Measurements from ENCODE around the gene TBCC. TPM values are rescaled to one million over a fixed set of nuclear protein-coding genes. Genes with fewer than 3 reads are reported as not detected.
A peak's percentile ranks its signal among the peaks of the same experiment; 100 is the strongest.

Gene TBCC
- total and polyA plus RNA-seq, 2 of the 13 experiments (the other 11 are each of a cell fraction or from before 2014, with no cell fraction given) = 14.8 to 36.1 TPM

DNA sequence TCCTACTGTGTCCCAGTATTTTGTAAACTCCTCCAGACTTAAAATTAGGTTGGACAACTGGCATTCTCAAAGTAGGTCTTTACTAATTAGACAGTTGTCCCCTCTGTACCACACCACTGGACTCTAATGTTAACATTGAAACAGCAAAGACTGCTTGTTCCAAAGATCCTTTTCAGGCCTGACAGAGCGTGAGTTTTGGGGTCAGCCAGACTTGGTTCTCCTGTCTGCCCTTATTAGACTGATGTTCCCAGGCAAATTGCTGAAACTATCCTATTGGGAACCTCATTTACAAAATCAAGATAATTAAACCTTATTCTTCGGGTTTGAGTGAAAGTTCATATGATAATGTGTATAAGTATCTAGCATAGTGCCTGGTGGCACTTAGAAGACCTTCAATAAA is 32.2 kb upstream of the TBCC start:
- H3K9ac ChIP-seq (ENCODE audit: insufficient read depth, low read depth, low read length) = peak overlapping the region; percentile 6; the same call in 1 of the 2 replicates
- no TSS peak for BruUV-seq (replicated peaks)
- H3K36me3 ChIP-seq (replicated peaks in 1 of 2; ENCODE audit: control insufficient read depth in 1 of 2, insufficient read depth in 2 of 2, low read length in 2 of 2) = no peaks in the 10 kb centered on the region
- intact Hi-C loops (cut with micrococcal nuclease; ENCODE audit: unreplicated experiment) (no loop called here), in situ Hi-C loops (cut with HindIII; ENCODE audit: extremely low pct_ligation_motif_present, low pct_unique_long_range_greater_than_20kb) (no loop called here)
- DNase-seq (ENCODE audit: low spot score) = no peak
- no peaks in the 10 kb centered on the region for H3K27me3 ChIP-seq (ENCODE audit: control insufficient read depth in 1 of 2, insufficient read depth in 2 of 2, low read length in 2 of 2)
- peak; percentile 35; the same call in 2 of the 3 replicates for ATAC-seq
- peaks cover 8% of the 10 kb centered on the region for H3K79me2 ChIP-seq (ENCODE audit: insufficient read depth, low read length)
- H3K27ac ChIP-seq (ENCODE audit: extremely low read length, insufficient read depth, low read length) = peak overlapping the region; percentile 25
- peak; percentile 39 for FAIRE-seq
- WGBS (ENCODE audit: low lambda C conversion rate) = 21% methylated on average over 2 of the region's 2 CpGs
- H3K9me3 ChIP-seq (ENCODE audit: low read length) = no peaks in the 10 kb centered on the region
- no peak overlapping the region for H3K4me3 ChIP-seq (replicated peaks in 1 of 3; ENCODE audit: insufficient read depth in 1 of 3, low read depth in 2 of 3, low read length in 3 of 3)
- peaks cover 40% of the 10 kb centered on the region for H3K4me1 ChIP-seq (ENCODE audit: insufficient read depth, low read length)
- H2AFZ ChIP-seq (ENCODE audit: low read length) = no peak overlapping the region
- ChIA-PET CTCF (ENCODE audit: low intra/inter-chr PET ratio, low total read pairs) (no interaction called here), POLR2A (interaction anchor here (11.1 kb wide), 1 partner anchor 32 kb away, joined by 270 read pairs; the partner anchor contains the start of gene TBCC)
- H3K4me2 ChIP-seq (ENCODE audit: low read depth, low read length) = peak overlapping the region; percentile 40
- H4K20me1 ChIP-seq (ENCODE audit: insufficient read depth, low read length) = no peaks in the 10 kb centered on the region
- no peak for TF ChIP-seq CREB1 (IDR thresholded peaks at IDR 0.05)
- peak; percentile 31; the same call in 1 of the 2 replicates for TF ChIP-seq CREB1 (CRISPR knock-in tag; IDR thresholded peaks at IDR 0.05)
- 0 out of 2 replicates have a peak, but pooled peaks have one; percentile 28 for TF ChIP-seq SMYD3 (CRISPR knock-in tag; IDR thresholded peaks at IDR 0.05)
- TF ChIP-seq ZNF7 (CRISPR knock-in tag; IDR thresholded peaks at IDR 0.05) = no peak
- TF ChIP-seq ZNF546 (CRISPR knock-in tag; conservative IDR thresholded peaks at IDR 0.05) = no peak
- TF ChIP-seq MIXL1 (CRISPR knock-in tag; IDR thresholded peaks at IDR 0.05) = peak; percentile 80; the same call in 1 of the 2 replicates

DNA sequence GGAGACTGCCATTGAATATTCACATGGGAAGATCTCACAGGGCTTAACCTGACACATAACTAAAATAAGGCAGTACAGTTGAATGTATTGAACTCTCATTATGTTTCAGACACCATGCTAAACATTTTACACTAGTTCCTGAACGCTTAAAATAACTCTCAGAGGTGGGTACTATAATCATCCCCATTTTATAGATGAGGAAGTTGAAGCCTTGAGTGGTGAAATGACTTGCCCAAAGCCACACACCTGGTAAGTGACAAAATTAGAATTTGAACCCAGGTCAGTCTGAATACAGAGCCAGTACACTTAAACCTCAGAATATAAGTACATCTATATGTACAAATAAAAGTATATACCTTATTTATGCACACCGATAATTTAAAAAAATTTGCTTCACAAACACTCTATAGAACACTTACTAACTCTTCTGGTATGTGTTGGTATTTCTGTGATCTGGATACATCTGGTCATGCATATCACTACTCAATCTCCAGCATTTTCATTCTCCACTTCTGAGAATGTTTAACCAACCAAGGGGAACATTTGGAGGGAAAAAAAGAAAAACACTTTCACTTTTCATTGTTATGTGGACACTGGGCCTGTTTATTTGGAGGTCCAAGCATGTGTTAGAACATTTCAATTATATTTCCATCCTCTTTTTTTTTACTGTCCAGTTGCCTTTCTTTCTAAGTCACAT is 31.4 kb upstream of the TBCC start:
- Histone ChIP-seq H2AFZ (ENCODE audit: low read length) (no peak overlapping the region), H3K79me2 (ENCODE audit: insufficient read depth, low read length) (peaks cover 6% of the 10 kb centered on the region), H3K4me2 (ENCODE audit: low read depth, low read length) (peak overlapping the region; percentile 40), H3K9ac (ENCODE audit: insufficient read depth, low read depth, low read length) (no peak overlapping the region), H4K20me1 (ENCODE audit: insufficient read depth, low read length) (no peaks in the 10 kb centered on the region), H3K9me3 (ENCODE audit: low read length) (no peaks in the 10 kb centered on the region), H3K4me3 (replicated peaks in 1 of 3; ENCODE audit: insufficient read depth in 1 of 3, low read depth in 2 of 3, low read length in 3 of 3) (no peak overlapping the region), H3K27me3 (ENCODE audit: control insufficient read depth in 1 of 2, insufficient read depth in 2 of 2, low read length in 2 of 2) (no peaks in the 10 kb centered on the region), H3K4me1 (ENCODE audit: insufficient read depth, low read length) (peaks cover 40% of the 10 kb centered on the region), H3K36me3 (replicated peaks in 1 of 2; ENCODE audit: control insufficient read depth in 1 of 2, insufficient read depth in 2 of 2, low read length in 2 of 2) (no peaks in the 10 kb centered on the region), H3K27ac (ENCODE audit: extremely low read length, insufficient read depth, low read length) (no peak overlapping the region)
- BruUV-seq (replicated peaks) = no TSS peak
- 90% methylated on average over 2 of the region's 2 CpGs for WGBS (ENCODE audit: low lambda C conversion rate)
- intact Hi-C loops (cut with micrococcal nuclease; ENCODE audit: unreplicated experiment) = no loop called here
- FAIRE-seq (no peak), DNase-seq (ENCODE audit: low spot score) (peak; percentile 53), ATAC-seq (peak; percentile 16; the same call in 1 of the 3 replicates)
- POLR2A ChIA-PET = interaction anchor here (11.1 kb wide), 1 partner anchor 31 kb away, joined by 270 read pairs; the partner anchor contains the start of gene TBCC
- in situ Hi-C loops (cut with HindIII; ENCODE audit: extremely low pct_ligation_motif_present, low pct_unique_long_range_greater_than_20kb) = no loop called here
- CTCF ChIA-PET (ENCODE audit: low intra/inter-chr PET ratio, low total read pairs) = no interaction called here
- TF ChIP-seq, protein P1, sequence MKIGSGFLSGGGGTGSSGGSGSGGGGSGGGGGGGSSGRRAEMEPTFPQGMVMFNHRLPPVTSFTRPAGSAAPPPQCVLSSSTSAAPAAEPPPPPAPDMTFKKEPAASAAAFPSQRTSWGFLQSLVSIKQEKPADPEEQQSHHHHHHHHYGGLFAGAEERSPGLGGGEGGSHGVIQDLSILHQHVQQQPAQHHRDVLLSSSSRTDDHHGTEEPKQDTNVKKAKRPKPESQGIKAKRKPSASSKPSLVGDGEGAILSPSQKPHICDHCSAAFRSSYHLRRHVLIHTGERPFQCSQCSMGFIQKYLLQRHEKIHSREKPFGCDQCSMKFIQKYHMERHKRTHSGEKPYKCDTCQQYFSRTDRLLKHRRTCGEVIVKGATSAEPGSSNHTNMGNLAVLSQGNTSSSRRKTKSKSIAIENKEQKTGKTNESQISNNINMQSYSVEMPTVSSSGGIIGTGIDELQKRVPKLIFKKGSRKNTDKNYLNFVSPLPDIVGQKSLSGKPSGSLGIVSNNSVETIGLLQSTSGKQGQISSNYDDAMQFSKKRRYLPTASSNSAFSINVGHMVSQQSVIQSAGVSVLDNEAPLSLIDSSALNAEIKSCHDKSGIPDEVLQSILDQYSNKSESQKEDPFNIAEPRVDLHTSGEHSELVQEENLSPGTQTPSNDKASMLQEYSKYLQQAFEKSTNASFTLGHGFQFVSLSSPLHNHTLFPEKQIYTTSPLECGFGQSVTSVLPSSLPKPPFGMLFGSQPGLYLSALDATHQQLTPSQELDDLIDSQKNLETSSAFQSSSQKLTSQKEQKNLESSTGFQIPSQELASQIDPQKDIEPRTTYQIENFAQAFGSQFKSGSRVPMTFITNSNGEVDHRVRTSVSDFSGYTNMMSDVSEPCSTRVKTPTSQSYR (CRISPR knock-in tag; IDR thresholded peaks at IDR 0.05; ENCODE audit: borderline replicate concordance) = no peak
- TF ChIP-seq NR2F2 (IDR thresholded peaks at IDR 0.05; ENCODE audit: borderline replicate concordance, low read depth) (no peak), DPF2 (CRISPR knock-in tag; IDR thresholded peaks at IDR 0.05; ENCODE audit: borderline replicate concordance, low read depth) (no peak), MXD4 (CRISPR knock-in tag; IDR thresholded peaks at IDR 0.05) (no peak), RXRA (CRISPR knock-in tag; IDR thresholded peaks at IDR 0.05) (no peak), HNF4G (IDR thresholded peaks at IDR 0.05; ENCODE audit: borderline replicate concordance, low read depth, low read length) (no peak), HNF4G (CRISPR knock-in tag; IDR thresholded peaks at IDR 0.05; ENCODE audit: borderline replicate concordance, low read depth) (no peak), RFX3 (CRISPR knock-in tag; IDR thresholded peaks at IDR 0.05) (no peak)
- TF ChIP-seq, protein P2, sequence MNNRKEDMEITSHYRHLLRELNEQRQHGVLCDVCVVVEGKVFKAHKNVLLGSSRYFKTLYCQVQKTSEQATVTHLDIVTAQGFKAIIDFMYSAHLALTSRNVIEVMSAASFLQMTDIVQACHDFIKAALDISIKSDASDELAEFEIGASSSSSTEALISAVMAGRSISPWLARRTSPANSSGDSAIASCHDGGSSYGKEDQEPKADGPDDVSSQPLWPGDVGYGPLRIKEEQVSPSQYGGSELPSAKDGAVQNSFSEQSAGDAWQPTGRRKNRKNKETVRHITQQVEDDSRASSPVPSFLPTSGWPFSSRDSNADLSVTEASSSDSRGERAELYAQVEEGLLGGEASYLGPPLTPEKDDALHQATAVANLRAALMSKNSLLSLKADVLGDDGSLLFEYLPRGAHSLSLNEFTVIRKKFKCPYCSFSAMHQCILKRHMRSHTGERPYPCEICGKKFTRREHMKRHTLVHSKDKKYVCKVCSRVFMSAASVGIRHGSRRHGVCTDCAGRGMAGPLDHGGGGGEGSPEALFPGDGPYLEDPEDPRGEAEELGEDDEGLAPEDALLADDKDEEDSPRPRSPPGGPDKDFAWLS (CRISPR knock-in tag; IDR thresholded peaks at IDR 0.05; ENCODE audit: borderline replicate concordance) = no peak
